Stimulated activated CD4-positive, alpha-beta T cell treated with anti-CD3 and anti-CD28 coated beads, Interleukin-12 subunit alpha, Interleukin-12 subunit beta, amount 100 ng/mL, for 48 hours (primary cell): ENCODE data around the gene CARD9.
"Not testable (repeated sequence)": the region's sequence is repeated elsewhere in the genome, so short reads cannot be mapped to it uniquely, and the experiment has no call there.

Experiments used
- DNase-seq, 3 donors: peaks; one replicate each; pipeline ENCODE4 v3.0.0-alpha.2; 2020; ENCODE audit warnings: low read depth in 2 of 3, low spot score in 1 of 3

Gene CARD9

GRCh38 chr9:136324501-136325300, 48.8 kb downstream of the CARD9 start:
- no peak for DNase-seq

GRCh38 chr9:136323371-136323789, 50.1 kb downstream of the CARD9 start:
- no peak for DNase-seq

- DNase-seq: no peak
Measured at GRCh38 chr9:136322756-136323330, 50.6 kb downstream of the CARD9 start.

- no peak for DNase-seq
Measured at GRCh38 chr9:136321561-136321960, 51.9 kb downstream of the CARD9 start.

GRCh38 chr9:136320972-136321371, 52.5 kb downstream of the CARD9 start:
- DNase-seq: not testable (repeated sequence)

- not testable (repeated sequence) for DNase-seq
Measured at GRCh38 chr9:136319955-136320354, 53.5 kb downstream of the CARD9 start.

- DNase-seq: not testable (repeated sequence)
Measured at GRCh38 chr9:136319244-136319643, 54.2 kb downstream of the CARD9 start.

- no peak for DNase-seq
Measured at GRCh38 chr9:136318776-136319241, 54.7 kb downstream of the CARD9 start.

- DNase-seq: no peak
Measured at GRCh38 chr9:136318111-136318775, 55.2 kb downstream of the CARD9 start.

- no peak for DNase-seq
Measured at GRCh38 chr9:136317695-136318094, 55.8 kb downstream of the CARD9 start.

GRCh38 chr9:136316896-136317676, 56.4 kb downstream of the CARD9 start:
- DNase-seq: no peak

GRCh38 chr9:136316271-136316751, 57.2 kb downstream of the CARD9 start:
- DNase-seq: no peak

- DNase-seq: no peak
Measured at GRCh38 chr9:136314944-136315343, 58.5 kb downstream of the CARD9 start.

GRCh38 chr9:136314056-136314416, 59.4 kb downstream of the CARD9 start:
- no peak for DNase-seq
